MM.1S (cell line): ENCODE measurements around the gene DAP.

ENCODE experiments used
- DNase-seq: peaks from one replicate; pipeline ENCODE4 v3.0.0-alpha.2; 2015
- H2AFZ ChIP-seq: fragments of 300-600 bp; sonication (generic); 2 replicates; pipeline ENCODE4 v1.6.0; 2016; ENCODE audit warnings: antibody characterized with exemption, low read length
- H3F3A ChIP-seq: fragments of 300-600 bp; sonication (generic); 2 replicates; pipeline ENCODE4 v1.6.1; 2016; ENCODE audit warnings: mild to moderate bottlenecking, antibody characterized with exemption, low read length, moderate library complexity, mixed read lengths; ENCODE audit not compliant: insufficient read depth
- H3K27ac ChIP-seq: fragments of 300-600 bp; sonication (generic); 2 replicates; pipeline ENCODE4 v1.5.1; 2016; ENCODE audit warnings: mild to moderate bottlenecking, low read length
- H3K27me3 ChIP-seq: fragments of 300-600 bp; sonication (generic); replicated peaks from 2 replicates; pipeline ENCODE4 v1.6.0; 2016; ENCODE audit warnings: low read length; ENCODE audit not compliant: insufficient read depth
- H3K36me3 ChIP-seq: fragments of 300-600 bp; sonication (generic); replicated peaks from 2 replicates; pipeline ENCODE4 v1.6.1; 2016; ENCODE audit warnings: mild to moderate bottlenecking, low read length, mixed read lengths; ENCODE audit not compliant: insufficient read depth
- H3K4me1 ChIP-seq: fragments of 300-600 bp; sonication (generic); 2 replicates; pipeline ENCODE4 v1.6.1; 2016; ENCODE audit warnings: low read length, mixed read lengths
- H3K4me2 ChIP-seq: fragments of 300-600 bp; sonication (generic); 2 replicates; pipeline ENCODE4 v1.6.0; 2016; ENCODE audit warnings: low read depth, low read length
- H3K4me3 ChIP-seq: fragments of 300-600 bp; sonication (generic); 2 replicates; pipeline ENCODE4 v1.5.1; 2016; ENCODE audit warnings: low read length, mixed read lengths
- H3K79me2 ChIP-seq: fragments of 300-600 bp; sonication (generic); 2 replicates; pipeline ENCODE4 v1.6.1; 2016; ENCODE audit warnings: mixed run types, low read length, mixed read lengths
- H3K9ac ChIP-seq: fragments of 300-600 bp; sonication (generic); 2 replicates; pipeline ENCODE4 v1.6.1; 2016; ENCODE audit warnings: low read length, mixed read lengths
- H3K9me2 ChIP-seq: fragments of 300-600 bp; sonication (generic); replicated peaks from 2 replicates; pipeline ENCODE4 v1.6.1; 2016; ENCODE audit warnings: mild to moderate bottlenecking, low read length, mixed read lengths; ENCODE audit not compliant: insufficient read depth
- H3K9me3 ChIP-seq: fragments of 300-600 bp; sonication (generic); replicated peaks from 2 replicates; pipeline ENCODE4 v1.6.1; 2016; ENCODE audit warnings: mild to moderate bottlenecking, low read length, mixed read lengths; ENCODE audit not compliant: insufficient read depth
- H4K20me1 ChIP-seq: fragments of 300-600 bp; sonication (generic); 2 replicates; pipeline ENCODE4 v1.6.1; 2016; ENCODE audit warnings: mild to moderate bottlenecking, low read length, moderate library complexity, mixed read lengths; ENCODE audit not compliant: insufficient read depth
- EZH2 ChIP-seq: fragments of 300-600 bp; sonication (generic); optimal IDR thresholded peaks from 2 replicates; pipeline ENCODE3; 2017; ENCODE audit warnings: low read depth, mild to moderate bottlenecking, antibody characterized with exemption, low read length, mixed read lengths
- EZH2phosphoT487 ChIP-seq: fragments of 300-600 bp; sonication (generic); IDR thresholded peaks from 2 replicates; pipeline ENCODE4 v1.6.1; 2018; ENCODE audit warnings: antibody characterized with exemption, low read length
- TF ChIP-seq, protein P1 (sequence below): fragments of 300-600 bp; sonication (generic); IDR thresholded peaks from 2 replicates; pipeline ENCODE4 v1.5.1; 2016; ENCODE audit warnings: antibody characterized with exemption, low read length, mixed read lengths

The DAP gene

GRCh38 chr5:10705747-10706146 is 55.3 kb downstream of the DAP start:
- Histone ChIP-seq H3K79me2 (peaks cover 7% of the 10 kb centered on the region; the same call in 1 of the 2 replicates), H3K9me2 (no peaks in the 10 kb centered on the region), H3K9me3 (no peaks in the 10 kb centered on the region), H3K27ac (no peak overlapping the region), H3K27me3 (no peaks in the 10 kb centered on the region), H3K9ac (no peak overlapping the region), H2AFZ (no peak overlapping the region), H3K4me3 (no peak overlapping the region), H4K20me1 (no peaks in the 10 kb centered on the region), H3F3A (no peaks in the 10 kb centered on the region), H3K4me1 (no peaks in the 10 kb centered on the region), H3K4me2 (no peak overlapping the region), H3K36me3 (no peaks in the 10 kb centered on the region)
- DNase-seq = no peak
- TF ChIP-seq EZH2 = no peak
- TF ChIP-seq, protein P1, sequence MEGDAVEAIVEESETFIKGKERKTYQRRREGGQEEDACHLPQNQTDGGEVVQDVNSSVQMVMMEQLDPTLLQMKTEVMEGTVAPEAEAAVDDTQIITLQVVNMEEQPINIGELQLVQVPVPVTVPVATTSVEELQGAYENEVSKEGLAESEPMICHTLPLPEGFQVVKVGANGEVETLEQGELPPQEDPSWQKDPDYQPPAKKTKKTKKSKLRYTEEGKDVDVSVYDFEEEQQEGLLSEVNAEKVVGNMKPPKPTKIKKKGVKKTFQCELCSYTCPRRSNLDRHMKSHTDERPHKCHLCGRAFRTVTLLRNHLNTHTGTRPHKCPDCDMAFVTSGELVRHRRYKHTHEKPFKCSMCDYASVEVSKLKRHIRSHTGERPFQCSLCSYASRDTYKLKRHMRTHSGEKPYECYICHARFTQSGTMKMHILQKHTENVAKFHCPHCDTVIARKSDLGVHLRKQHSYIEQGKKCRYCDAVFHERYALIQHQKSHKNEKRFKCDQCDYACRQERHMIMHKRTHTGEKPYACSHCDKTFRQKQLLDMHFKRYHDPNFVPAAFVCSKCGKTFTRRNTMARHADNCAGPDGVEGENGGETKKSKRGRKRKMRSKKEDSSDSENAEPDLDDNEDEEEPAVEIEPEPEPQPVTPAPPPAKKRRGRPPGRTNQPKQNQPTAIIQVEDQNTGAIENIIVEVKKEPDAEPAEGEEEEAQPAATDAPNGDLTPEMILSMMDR = no peak
- no peak for TF ChIP-seq EZH2phosphoT487

DNA sequence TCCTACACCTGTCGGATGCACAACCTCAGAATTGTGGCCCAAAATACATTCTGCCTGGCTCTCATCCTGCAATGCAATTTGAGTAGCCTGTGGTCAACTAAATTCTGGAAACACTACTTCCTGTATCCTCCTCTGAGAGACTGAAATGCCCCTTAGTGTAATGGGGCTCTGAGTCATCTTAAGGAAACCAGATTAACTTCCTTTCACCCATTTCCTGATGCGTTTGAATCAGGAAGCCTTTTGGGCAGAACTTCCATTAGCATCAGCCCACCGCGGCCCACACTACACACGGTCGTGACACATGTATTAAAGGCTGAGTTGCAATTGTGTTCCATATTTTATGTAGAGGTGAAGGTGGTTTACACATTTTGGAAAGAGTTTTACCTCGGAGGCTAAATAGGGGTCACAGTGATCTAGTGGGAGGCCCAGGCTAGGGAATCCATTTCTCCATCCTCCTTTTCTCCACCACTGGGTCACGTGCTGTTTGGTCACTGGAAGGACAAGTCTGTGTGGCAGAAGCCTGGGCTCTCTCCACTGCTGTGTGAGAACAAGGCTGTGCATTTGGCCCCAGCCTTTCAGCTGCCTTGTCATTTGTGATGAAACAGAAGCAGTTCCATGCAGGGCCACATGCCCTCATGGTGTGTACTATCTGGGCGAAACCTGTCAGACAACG is 55.9 kb downstream of the DAP start:
- Histone ChIP-seq H3K9me2 (no peaks in the 10 kb centered on the region), H3K79me2 (peaks cover 6% of the 10 kb centered on the region; the same call in 1 of the 2 replicates), H3K4me3 (no peak overlapping the region), H3K27me3 (no peaks in the 10 kb centered on the region), H3K36me3 (no peaks in the 10 kb centered on the region), H3K9me3 (no peaks in the 10 kb centered on the region), H4K20me1 (no peaks in the 10 kb centered on the region), H2AFZ (no peak overlapping the region), H3F3A (no peaks in the 10 kb centered on the region), H3K4me2 (no peak overlapping the region), H3K27ac (no peak overlapping the region), H3K9ac (no peak overlapping the region), H3K4me1 (no peaks in the 10 kb centered on the region)
- TF ChIP-seq EZH2phosphoT487 = no peak
- TF ChIP-seq EZH2 = no peak
- TF ChIP-seq, protein P1 = no peak
- no peak for DNase-seq

DNA sequence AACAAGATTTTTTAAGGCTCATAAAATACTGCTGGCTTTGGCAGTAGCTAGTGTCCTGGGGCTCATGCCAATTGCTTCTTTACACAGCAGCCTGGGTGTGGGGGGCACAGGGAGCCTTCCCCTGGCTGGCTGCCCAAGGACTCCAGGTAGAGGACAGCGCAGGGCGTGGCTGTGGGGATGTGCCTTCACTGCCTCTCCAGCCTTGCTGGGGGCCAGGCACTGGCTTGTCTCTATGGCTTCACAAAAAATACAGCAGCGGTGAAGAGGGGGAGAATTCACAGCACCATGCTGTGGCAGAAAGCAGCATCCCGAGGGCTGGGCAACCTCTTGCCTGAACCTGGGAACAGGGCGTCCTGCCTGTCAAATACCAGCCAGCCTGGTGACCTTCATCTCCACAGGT is 57.4 kb downstream of the DAP start:
- H3K4me2 ChIP-seq = no peak overlapping the region
- no peaks in the 10 kb centered on the region for H3F3A ChIP-seq
- H4K20me1 ChIP-seq = no peaks in the 10 kb centered on the region
- no peak for TF ChIP-seq EZH2phosphoT487
- H2AFZ ChIP-seq = no peak overlapping the region
- no peak overlapping the region for H3K9ac ChIP-seq
- no peak overlapping the region for H3K27ac ChIP-seq
- H3K27me3 ChIP-seq = no peaks in the 10 kb centered on the region
- H3K9me2 ChIP-seq = no peaks in the 10 kb centered on the region
- no peaks in the 10 kb centered on the region for H3K36me3 ChIP-seq
- no peak overlapping the region for H3K4me3 ChIP-seq
- no peak for DNase-seq
- H3K9me3 ChIP-seq = no peaks in the 10 kb centered on the region
- H3K79me2 ChIP-seq = peaks cover 4% of the 10 kb centered on the region; the same call in 1 of the 2 replicates
- no peaks in the 10 kb centered on the region for H3K4me1 ChIP-seq

DNA sequence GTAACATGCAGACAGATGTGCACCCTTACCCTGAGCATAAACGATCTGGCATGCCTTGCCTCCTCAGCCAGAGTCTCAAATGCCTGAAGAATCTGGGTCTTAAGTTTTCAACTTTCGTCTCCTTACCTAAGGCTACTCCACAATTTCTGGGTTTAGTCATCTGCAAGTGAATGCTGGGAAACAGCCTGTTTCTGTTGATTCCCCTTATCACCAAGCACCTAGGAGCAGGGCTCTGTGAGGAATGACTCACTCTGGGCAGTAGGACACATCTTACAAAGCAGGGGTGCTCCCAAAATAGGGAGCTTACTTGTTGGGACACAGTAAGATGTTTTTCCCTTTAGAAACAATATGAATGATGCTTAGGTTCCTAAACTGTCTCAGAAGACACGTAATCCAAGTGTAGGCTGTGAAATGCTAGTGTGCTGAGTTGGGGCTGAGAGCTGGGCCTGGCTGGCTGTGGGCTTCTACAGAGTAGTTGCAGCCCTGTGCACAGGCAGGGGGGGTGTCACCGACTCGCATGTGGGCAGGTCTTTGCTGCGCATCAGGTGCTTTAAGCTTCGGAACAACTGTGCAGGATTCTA is 58.0 kb downstream of the DAP start:
- no peak for DNase-seq
- H3K4me2 ChIP-seq = no peak overlapping the region
- H2AFZ ChIP-seq = no peak overlapping the region
- H3K4me3 ChIP-seq = no peak overlapping the region
- peaks cover 4% of the 10 kb centered on the region; the same call in 1 of the 2 replicates for H3K79me2 ChIP-seq
- H3K27me3 ChIP-seq = no peaks in the 10 kb centered on the region
- H3K36me3 ChIP-seq = no peaks in the 10 kb centered on the region
- no peaks in the 10 kb centered on the region for H3K9me2 ChIP-seq
- no peak overlapping the region for H3K27ac ChIP-seq
- H4K20me1 ChIP-seq = no peaks in the 10 kb centered on the region
- no peaks in the 10 kb centered on the region for H3K9me3 ChIP-seq
- no peaks in the 10 kb centered on the region for H3F3A ChIP-seq
- TF ChIP-seq, protein P1 = no peak
- no peak for TF ChIP-seq EZH2
- no peak for TF ChIP-seq EZH2phosphoT487
- H3K9ac ChIP-seq = no peak overlapping the region
- no peaks in the 10 kb centered on the region for H3K4me1 ChIP-seq
